ENCODE results near the gene DNAI1.

DNA sequence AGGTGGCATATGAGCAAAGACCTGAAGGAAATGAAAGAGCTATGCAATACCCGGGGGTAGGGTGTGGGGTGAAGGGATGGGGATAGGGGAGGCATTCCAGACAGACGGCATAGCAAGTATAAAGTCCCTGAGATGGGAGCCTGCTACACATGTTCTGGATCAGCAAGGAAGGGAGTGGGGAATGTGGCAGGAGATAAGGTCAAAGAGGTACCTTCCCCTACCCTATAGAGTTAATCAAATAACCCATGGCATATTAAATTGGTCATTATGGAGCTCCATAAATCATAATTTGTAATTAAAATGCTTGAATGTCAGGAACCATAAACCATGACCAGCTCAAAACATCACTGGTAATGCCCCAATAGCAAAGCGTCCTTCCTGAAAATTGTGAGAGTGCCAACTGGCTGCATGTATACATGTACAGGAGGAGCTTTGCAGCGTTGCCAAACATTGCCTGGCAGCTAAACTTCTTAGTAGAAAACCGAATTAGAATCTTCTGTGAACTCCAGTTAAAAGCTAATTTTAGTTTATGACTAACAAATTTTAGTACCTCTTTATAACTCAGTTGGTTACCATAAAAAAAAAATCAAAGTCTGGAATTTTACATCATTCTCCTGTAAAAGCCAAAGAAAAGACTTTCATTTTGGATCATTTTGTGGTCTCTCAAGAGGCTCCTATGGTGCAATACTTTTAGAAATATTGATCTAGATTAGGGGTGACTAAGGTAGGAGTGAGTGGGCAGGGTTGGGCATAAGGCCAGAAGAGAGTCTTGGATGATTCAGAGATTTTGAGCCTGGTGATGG, 4.7 kb downstream of the DNAI1 start:
- TF ChIP-seq, protein P1, sequence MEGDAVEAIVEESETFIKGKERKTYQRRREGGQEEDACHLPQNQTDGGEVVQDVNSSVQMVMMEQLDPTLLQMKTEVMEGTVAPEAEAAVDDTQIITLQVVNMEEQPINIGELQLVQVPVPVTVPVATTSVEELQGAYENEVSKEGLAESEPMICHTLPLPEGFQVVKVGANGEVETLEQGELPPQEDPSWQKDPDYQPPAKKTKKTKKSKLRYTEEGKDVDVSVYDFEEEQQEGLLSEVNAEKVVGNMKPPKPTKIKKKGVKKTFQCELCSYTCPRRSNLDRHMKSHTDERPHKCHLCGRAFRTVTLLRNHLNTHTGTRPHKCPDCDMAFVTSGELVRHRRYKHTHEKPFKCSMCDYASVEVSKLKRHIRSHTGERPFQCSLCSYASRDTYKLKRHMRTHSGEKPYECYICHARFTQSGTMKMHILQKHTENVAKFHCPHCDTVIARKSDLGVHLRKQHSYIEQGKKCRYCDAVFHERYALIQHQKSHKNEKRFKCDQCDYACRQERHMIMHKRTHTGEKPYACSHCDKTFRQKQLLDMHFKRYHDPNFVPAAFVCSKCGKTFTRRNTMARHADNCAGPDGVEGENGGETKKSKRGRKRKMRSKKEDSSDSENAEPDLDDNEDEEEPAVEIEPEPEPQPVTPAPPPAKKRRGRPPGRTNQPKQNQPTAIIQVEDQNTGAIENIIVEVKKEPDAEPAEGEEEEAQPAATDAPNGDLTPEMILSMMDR (IDR thresholded peaks at IDR 0.05 in 8 of 11, conservative IDR thresholded peaks at IDR 0.05 in 3 of 11): no peak
- no peak for TF ChIP-seq POLR2A (IDR thresholded peaks at IDR 0.05)
- no peak for TF ChIP-seq POLR2AphosphoS5 (IDR thresholded peaks at IDR 0.05)
